HepG2 (cell line): ENCODE measurements around the gene SYTL2. TPM values are rescaled to one million over a fixed set of nuclear protein-coding genes. Genes with fewer than 3 reads are reported as not detected.
A peak's percentile ranks its signal among the peaks of the same experiment; 100 is the strongest.

Experiments
- CBX5 ChIP-seq: sonication (generic); formaldehyde crosslinking; IDR thresholded peaks from 2 replicates; pipeline ENCODE4 v1.4.0; 2020; ENCODE audit warnings: missing genetic modification reagents, borderline replicate concordance
- HNF4A ChIP-seq: sonication (generic); formaldehyde crosslinking; IDR thresholded peaks from 2 replicates; pipeline ENCODE4 v1.4.0; 2020; ENCODE audit warnings: missing genetic modification reagents
- KLF16 ChIP-seq, 2 experiments: sonication (generic) in 1 of 2; formaldehyde crosslinking in 1 of 2; IDR thresholded peaks; 2 replicates each; pipeline versions ENCODE4 v1.6.1 to v1.8.0; 2016 to 2023; ENCODE audit warnings: missing genetic modification reagents in 2 of 2, missing compliant biosample characterization in 1 of 2
- KMT2A ChIP-seq: sonication (generic); formaldehyde crosslinking; IDR thresholded peaks from 2 replicates; pipeline ENCODE4 v1.4.0; 2020; ENCODE audit warnings: missing genetic modification reagents
- MATR3 ChIP-seq: sonication (generic); formaldehyde crosslinking; IDR thresholded peaks from 2 replicates; pipeline ENCODE4 v1.4.0; 2020; ENCODE audit warnings: missing genetic modification reagents
- NR1H2 ChIP-seq: sonication (generic); formaldehyde crosslinking; IDR thresholded peaks from 2 replicates; pipeline ENCODE4 v1.8.1; 2022; ENCODE audit warnings: low read depth, missing genetic modification reagents, borderline replicate concordance
- PLSCR1 ChIP-seq: sonication (generic); formaldehyde crosslinking; IDR thresholded peaks from 2 replicates; pipeline ENCODE4 v1.5.0; 2020; ENCODE audit warnings: missing genetic modification reagents, mild to moderate bottlenecking, borderline replicate concordance
- REPIN1 ChIP-seq: sonication (generic); formaldehyde crosslinking; IDR thresholded peaks from 2 replicates; pipeline ENCODE4 v1.8.0; 2022; ENCODE audit warnings: missing genetic modification reagents, low read depth, mild to moderate bottlenecking, borderline replicate concordance
- RXRB ChIP-seq: IDR thresholded peaks from 2 replicates; pipeline ENCODE4 v1.6.1; 2016; ENCODE audit warnings: borderline replicate concordance, missing genetic modification reagents, missing compliant biosample characterization
- TERF1 ChIP-seq: sonication (generic); formaldehyde crosslinking; IDR thresholded peaks from 2 replicates; pipeline ENCODE4 v1.8.0; 2022; ENCODE audit warnings: mild to moderate bottlenecking, missing genetic modification reagents, moderate library complexity
- TMF1 ChIP-seq: sonication (generic); formaldehyde crosslinking; IDR thresholded peaks from 2 replicates; pipeline ENCODE4 v1.8.1; 2022; ENCODE audit warnings: low read depth, missing genetic modification reagents
- ZBTB4 ChIP-seq: sonication (generic); formaldehyde crosslinking; IDR thresholded peaks from 2 replicates; pipeline ENCODE4 v1.4.0; 2020; ENCODE audit warnings: missing genetic modification reagents, mild to moderate bottlenecking, borderline replicate concordance
- ZNF3 ChIP-seq: IDR thresholded peaks from 2 replicates; pipeline ENCODE4 v1.7.0; 2017; ENCODE audit warnings: inconsistent platforms
- ZNF44 ChIP-seq: sonication (generic); formaldehyde crosslinking; IDR thresholded peaks from 2 replicates; pipeline ENCODE4 v1.5.1; 2020; ENCODE audit warnings: mild to moderate bottlenecking, missing genetic modification reagents
- ZNF556 ChIP-seq: sonication (generic); formaldehyde crosslinking; IDR thresholded peaks from 2 replicates; pipeline ENCODE4 v1.4.0; 2020; ENCODE audit warnings: mild to moderate bottlenecking, missing genetic modification reagents, borderline replicate concordance
- ZNF790 ChIP-seq: sonication (generic); formaldehyde crosslinking; IDR thresholded peaks from 2 replicates; pipeline ENCODE4 v1.8.0; 2022; ENCODE audit warnings: missing genetic modification reagents, mild to moderate bottlenecking, borderline replicate concordance
- ZNF839 ChIP-seq: sonication (generic); formaldehyde crosslinking; IDR thresholded peaks from 2 replicates; pipeline ENCODE4 v1.4.0; 2020; ENCODE audit warnings: missing genetic modification reagents, mild to moderate bottlenecking, borderline replicate concordance
- polyA plus RNA-seq, 8 experiments: library from polyadenylated mRNA; depleted of rRNA in 3 of 8; stranded (reverse) in 7 of 8; unstranded in 1 of 8; fragments of >200 nt; fragmentation: Illumina TruSeq in 4 of 8; extraction: Trizol in 4 of 8; gene quantifications; 2 replicates each; pipeline versions ENCODE4 v1.2.1 to v1.2.3, GENCODE V29; 2011 to 2016; ENCODE audit warnings: low read depth in 4 of 8, missing spikeins in 1 of 8, mixed read lengths in 1 of 8; ENCODE audit not compliant: insufficient read depth in 1 of 8
- total RNA-seq, 5 experiments: library from RNA; depleted of rRNA; stranded (reverse); fragments of >200 nt; fragmentation: Illumina TruSeq; extraction: Trizol; gene quantifications; 2 replicates each; pipeline ENCODE4 v1.2.3, GENCODE V29; 2016; ENCODE audit warnings: low read depth in 1 of 5
- TF ChIP-seq, protein P1 (sequence below): sonication (generic); formaldehyde crosslinking; IDR thresholded peaks from 2 replicates; pipeline ENCODE4 v1.4.0; 2020; ENCODE audit warnings: missing genetic modification reagents

The SYTL2 gene
- total and polyA plus RNA-seq, 2 of the 13 experiments (the other 11 are each of a cell fraction or from before 2014, with no cell fraction given) = 0.77 to 0.90 TPM

DNA sequence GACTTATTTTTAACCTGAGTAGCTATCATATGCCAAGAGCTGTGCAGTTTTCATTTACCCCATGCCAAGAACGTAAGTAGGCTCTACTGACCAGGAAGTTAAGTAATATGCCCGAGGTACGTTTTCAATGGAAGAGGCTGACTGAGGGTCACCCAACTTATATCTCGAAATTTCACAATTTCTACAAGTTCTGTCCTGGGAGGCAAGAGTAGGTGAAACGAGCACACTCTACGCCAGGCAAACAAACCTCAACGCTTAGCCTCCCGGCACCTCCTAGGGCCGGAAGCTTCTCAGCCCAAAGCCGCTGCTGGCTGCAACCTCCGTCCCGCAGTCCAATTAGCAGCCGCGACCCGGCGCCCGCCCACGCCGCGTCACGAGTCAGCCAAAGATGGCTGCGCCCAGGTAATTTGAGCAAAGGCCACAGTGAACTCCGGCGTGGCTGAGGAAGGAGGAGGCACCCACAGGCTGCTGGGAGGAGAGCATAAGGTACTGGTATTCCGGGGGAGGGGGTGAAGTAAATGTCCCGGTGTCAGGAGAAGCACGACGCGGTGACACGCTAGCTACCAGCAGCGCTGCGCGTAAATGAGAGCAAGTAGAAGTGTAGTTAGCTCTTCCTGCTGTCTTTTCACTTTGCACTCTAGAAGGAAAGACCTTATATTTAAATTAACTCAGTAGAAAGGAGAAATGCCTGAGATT lies 163.2 kb downstream of the SYTL2 start, which contains the start of gene TMEM126A (continued):
- TF ChIP-seq, protein P1, sequence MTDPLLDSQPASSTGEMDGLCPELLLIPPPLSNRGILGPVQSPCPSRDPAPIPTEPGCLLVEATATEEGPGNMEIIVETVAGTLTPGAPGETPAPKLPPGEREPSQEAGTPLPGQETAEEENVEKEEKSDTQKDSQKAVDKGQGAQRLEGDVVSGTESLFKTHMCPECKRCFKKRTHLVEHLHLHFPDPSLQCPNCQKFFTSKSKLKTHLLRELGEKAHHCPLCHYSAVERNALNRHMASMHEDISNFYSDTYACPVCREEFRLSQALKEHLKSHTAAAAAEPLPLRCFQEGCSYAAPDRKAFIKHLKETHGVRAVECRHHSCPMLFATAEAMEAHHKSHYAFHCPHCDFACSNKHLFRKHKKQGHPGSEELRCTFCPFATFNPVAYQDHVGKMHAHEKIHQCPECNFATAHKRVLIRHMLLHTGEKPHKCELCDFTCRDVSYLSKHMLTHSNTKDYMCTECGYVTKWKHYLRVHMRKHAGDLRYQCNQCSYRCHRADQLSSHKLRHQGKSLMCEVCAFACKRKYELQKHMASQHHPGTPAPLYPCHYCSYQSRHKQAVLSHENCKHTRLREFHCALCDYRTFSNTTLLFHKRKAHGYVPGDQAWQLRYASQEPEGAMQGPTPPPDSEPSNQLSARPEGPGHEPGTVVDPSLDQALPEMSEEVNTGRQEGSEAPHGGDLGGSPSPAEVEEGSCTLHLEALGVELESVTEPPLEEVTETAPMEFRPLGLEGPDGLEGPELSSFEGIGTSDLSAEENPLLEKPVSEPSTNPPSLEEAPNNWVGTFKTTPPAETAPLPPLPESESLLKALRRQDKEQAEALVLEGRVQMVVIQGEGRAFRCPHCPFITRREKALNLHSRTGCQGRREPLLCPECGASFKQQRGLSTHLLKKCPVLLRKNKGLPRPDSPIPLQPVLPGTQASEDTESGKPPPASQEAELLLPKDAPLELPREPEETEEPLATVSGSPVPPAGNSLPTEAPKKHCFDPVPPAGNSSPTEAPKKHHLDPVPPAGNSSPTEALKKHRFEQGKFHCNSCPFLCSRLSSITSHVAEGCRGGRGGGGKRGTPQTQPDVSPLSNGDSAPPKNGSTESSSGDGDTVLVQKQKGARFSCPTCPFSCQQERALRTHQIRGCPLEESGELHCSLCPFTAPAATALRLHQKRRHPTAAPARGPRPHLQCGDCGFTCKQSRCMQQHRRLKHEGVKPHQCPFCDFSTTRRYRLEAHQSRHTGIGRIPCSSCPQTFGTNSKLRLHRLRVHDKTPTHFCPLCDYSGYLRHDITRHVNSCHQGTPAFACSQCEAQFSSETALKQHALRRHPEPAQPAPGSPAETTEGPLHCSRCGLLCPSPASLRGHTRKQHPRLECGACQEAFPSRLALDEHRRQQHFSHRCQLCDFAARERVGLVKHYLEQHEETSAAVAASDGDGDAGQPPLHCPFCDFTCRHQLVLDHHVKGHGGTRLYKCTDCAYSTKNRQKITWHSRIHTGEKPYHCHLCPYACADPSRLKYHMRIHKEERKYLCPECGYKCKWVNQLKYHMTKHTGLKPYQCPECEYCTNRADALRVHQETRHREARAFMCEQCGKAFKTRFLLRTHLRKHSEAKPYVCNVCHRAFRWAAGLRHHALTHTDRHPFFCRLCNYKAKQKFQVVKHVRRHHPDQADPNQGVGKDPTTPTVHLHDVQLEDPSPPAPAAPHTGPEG (CRISPR knock-in tag) = 0 out of 2 replicates have a peak, but pooled peaks have one; percentile 52
- TF ChIP-seq ZNF790 (CRISPR knock-in tag) = no peak
- TF ChIP-seq CBX5 = peak; percentile 73; the same call in 1 of the 2 replicates
- no peak for TF ChIP-seq ZNF839
- no peak for TF ChIP-seq HNF4A (CRISPR knock-in tag)
- no peak for TF ChIP-seq ZNF3 (CRISPR knock-in tag)
- no peak for TF ChIP-seq NR1H2 (CRISPR knock-in tag)
- TF ChIP-seq KLF16 (CRISPR knock-in tag; IDR thresholded peaks at IDR 0.05) = peak in 1 of 2 experiments; percentile 40; a peak in 1 of 4 replicates
- TF ChIP-seq PLSCR1 = no peak
- TF ChIP-seq RXRB (CRISPR knock-in tag) = peak; percentile 50; the same call in 1 of the 2 replicates
- no peak for TF ChIP-seq TMF1 (CRISPR knock-in tag)
- peak; percentile 37; the same call in 1 of the 2 replicates for TF ChIP-seq ZNF556 (CRISPR knock-in tag)
- 0 out of 2 replicates have a peak, but pooled peaks have one; percentile 41 for TF ChIP-seq ZBTB4 (CRISPR knock-in tag)
- no peak for TF ChIP-seq ZNF44 (CRISPR knock-in tag)
- peak; percentile 87 for TF ChIP-seq KMT2A (CRISPR knock-in tag)
- no peak for TF ChIP-seq TERF1 (CRISPR knock-in tag)
- peak; percentile 23; the same call in 1 of the 2 replicates for TF ChIP-seq REPIN1
- TF ChIP-seq MATR3 (CRISPR knock-in tag) = no peak
